Measurements from ENCODE around the gene OR6S1. TPM values are rescaled to one million over a fixed set of nuclear protein-coding genes. Genes with fewer than 3 reads are reported as not detected.

The OR6S1 gene
- total and polyA plus RNA-seq, 4 donors: not detected

DNA sequence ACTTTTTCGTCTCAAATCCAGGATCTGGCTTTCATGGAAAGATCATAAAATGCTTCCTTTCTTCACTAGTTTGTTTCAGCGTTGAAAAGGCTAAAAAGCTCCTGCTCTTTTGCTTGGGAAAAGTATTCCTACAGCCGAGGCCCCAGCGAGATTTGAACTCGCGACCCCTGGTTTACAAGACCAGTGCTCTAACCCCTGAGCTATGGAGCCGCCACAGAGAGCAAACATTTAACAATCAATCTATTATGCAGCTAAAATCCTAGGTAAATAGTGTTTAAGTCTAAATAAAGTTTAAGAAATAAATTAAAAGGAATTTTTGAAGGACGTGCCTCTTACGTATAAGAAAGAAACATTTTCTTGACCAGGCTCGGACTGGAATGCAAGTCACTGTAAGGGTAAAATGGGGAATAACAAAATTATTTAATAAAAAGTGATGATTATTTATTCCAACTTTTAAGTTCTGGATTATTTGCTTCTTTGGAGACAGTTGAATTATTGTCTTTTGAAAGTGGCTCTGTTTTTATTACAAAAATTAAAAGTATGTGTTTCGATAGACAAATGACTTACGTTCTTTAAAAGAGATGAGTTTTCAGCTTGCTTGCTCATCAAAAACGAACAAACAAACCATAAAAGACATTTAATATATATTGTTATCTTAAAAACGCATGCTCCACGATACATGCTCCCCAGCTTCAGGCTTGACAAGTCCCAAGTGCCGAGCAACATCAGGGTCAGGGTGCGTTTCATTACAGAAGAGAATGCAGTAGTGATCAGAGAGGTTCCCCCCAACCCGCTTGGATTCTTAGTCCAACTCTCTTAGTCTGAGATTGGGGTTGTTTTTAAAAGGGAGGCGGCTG is 10.2 kb downstream of the OR6S1 start:
- peak overlapping the region in 1 of 3 donors; percentile 16 for H3K4me3 ChIP-seq (ENCODE audit: low read depth in 1 of 3, low read length in 3 of 3)
- H3K27me3 ChIP-seq (ENCODE audit: control insufficient read depth in 4 of 4, insufficient read depth in 4 of 4, low read length in 3 of 4): peaks cover 0 to 27% (median 12%) of the 10 kb centered on the region in 4 donors
- H3K27ac ChIP-seq (ENCODE audit: low read depth in 1 of 2, low read length in 2 of 2): no peak overlapping the region
- no peaks in the 10 kb centered on the region for H3K36me3 ChIP-seq (ENCODE audit: control insufficient read depth in 4 of 4, insufficient read depth in 3 of 4, low read depth in 1 of 4, low read length in 3 of 4)
- H3K9me3 ChIP-seq (ENCODE audit: control insufficient read depth in 4 of 4, low read length in 3 of 4): peaks cover 0 to 2% (median 0%) of the 10 kb centered on the region in 4 donors
- 4% methylated on average over 19 of the region's 19 CpGs for WGBS
- DNase-seq (ENCODE audit: low spot score): no peak
- no peak overlapping the region for H3K9ac ChIP-seq (ENCODE audit: low read depth in 1 of 2, low read length in 2 of 2)
- peaks cover 3 to 11% (median 6%) of the 10 kb centered on the region in 4 donors for H3K4me1 ChIP-seq (ENCODE audit: control insufficient read depth in 4 of 4, insufficient read depth in 4 of 4, low read length in 3 of 4)
- TF ChIP-seq RXRA (IDR thresholded peaks at IDR 0.05) (peak in 1 of 2 donors; percentile 8), EGR1 (IDR thresholded peaks at IDR 0.05; ENCODE audit: low read depth in 2 of 2) (no peak), NR2F2 (IDR thresholded peaks at IDR 0.05) (peak; percentile 18)
- TF ChIP-seq, protein P1, sequence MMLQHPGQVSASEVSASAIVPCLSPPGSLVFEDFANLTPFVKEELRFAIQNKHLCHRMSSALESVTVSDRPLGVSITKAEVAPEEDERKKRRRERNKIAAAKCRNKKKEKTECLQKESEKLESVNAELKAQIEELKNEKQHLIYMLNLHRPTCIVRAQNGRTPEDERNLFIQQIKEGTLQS (IDR thresholded peaks at IDR 0.05): peak; percentile 97

DNA sequence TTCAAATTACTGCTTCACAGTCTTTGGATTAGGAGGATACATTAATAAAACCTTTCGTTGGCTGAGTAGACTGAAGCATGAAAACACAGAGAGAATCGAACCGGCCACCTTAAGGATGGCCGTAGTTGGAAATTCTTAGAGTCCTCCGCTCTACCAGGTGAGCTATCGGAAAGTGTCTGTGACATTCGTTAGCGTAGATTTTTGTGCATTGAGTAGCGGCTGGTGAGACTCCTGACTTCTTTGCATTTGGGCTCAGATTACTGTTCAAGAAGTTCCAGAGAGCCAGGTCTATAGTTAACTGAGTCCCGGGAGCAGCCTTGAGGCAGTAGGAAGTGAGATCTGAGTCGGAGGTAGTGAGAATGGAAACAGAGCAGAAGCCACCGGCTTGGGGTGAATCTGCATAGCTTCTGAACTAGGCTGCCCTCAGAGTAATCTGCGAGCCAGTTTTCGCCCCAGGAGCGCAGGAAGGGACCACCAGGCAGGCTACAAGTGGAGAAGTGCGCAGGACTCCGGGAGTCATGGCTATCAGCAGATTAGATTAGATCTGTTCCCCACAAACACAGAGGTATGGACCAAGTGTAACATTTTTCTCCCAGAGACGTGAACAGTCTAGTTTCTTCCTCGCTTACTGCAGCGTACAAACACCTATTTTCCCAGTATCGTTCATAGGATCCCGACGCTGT is 11.0 kb downstream of the OR6S1 start:
- H3K9me3 ChIP-seq (ENCODE audit: control insufficient read depth in 4 of 4, low read length in 3 of 4): peaks cover 0 to 2% (median 0%) of the 10 kb centered on the region in 4 donors
- DNase-seq (ENCODE audit: low spot score): no peak
- no peak overlapping the region for H3K9ac ChIP-seq (ENCODE audit: low read depth in 1 of 2, low read length in 2 of 2)
- H3K4me1 ChIP-seq (ENCODE audit: control insufficient read depth in 4 of 4, insufficient read depth in 4 of 4, low read length in 3 of 4): peaks cover 3 to 14% (median 6%) of the 10 kb centered on the region in 4 donors
- H3K27me3 ChIP-seq (ENCODE audit: control insufficient read depth in 4 of 4, insufficient read depth in 4 of 4, low read length in 3 of 4): peaks cover 0 to 31% (median 14%) of the 10 kb centered on the region in 4 donors
- H3K36me3 ChIP-seq (ENCODE audit: control insufficient read depth in 4 of 4, insufficient read depth in 3 of 4, low read depth in 1 of 4, low read length in 3 of 4): no peaks in the 10 kb centered on the region
- 6% methylated on average over 23 of the region's 23 CpGs for WGBS
- H3K4me3 ChIP-seq (ENCODE audit: low read depth in 1 of 3, low read length in 3 of 3): peak overlapping the region in 1 of 3 donors; percentile 16
- TF ChIP-seq, protein P2, sequence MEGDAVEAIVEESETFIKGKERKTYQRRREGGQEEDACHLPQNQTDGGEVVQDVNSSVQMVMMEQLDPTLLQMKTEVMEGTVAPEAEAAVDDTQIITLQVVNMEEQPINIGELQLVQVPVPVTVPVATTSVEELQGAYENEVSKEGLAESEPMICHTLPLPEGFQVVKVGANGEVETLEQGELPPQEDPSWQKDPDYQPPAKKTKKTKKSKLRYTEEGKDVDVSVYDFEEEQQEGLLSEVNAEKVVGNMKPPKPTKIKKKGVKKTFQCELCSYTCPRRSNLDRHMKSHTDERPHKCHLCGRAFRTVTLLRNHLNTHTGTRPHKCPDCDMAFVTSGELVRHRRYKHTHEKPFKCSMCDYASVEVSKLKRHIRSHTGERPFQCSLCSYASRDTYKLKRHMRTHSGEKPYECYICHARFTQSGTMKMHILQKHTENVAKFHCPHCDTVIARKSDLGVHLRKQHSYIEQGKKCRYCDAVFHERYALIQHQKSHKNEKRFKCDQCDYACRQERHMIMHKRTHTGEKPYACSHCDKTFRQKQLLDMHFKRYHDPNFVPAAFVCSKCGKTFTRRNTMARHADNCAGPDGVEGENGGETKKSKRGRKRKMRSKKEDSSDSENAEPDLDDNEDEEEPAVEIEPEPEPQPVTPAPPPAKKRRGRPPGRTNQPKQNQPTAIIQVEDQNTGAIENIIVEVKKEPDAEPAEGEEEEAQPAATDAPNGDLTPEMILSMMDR (IDR thresholded peaks at IDR 0.05; ENCODE audit: low read depth, low read length, missing input control): no peak
- TF ChIP-seq HNF4G (IDR thresholded peaks at IDR 0.05) (no peak), GABPA (IDR thresholded peaks at IDR 0.05 in 1 of 2, conservative IDR thresholded peaks at IDR 0.05 in 1 of 2) (no peak), NR2F2 (IDR thresholded peaks at IDR 0.05) (no peak), HNF4A (conservative IDR thresholded peaks at IDR 0.05) (no peak), TAF1 (conservative IDR thresholded peaks at IDR 0.05) (no peak), FOXA2 (IDR thresholded peaks at IDR 0.05) (no peak), JUND (IDR thresholded peaks at IDR 0.05) (no peak)
- TF ChIP-seq, protein P1 (IDR thresholded peaks at IDR 0.05): no peak
- TF ChIP-seq, protein P3, sequence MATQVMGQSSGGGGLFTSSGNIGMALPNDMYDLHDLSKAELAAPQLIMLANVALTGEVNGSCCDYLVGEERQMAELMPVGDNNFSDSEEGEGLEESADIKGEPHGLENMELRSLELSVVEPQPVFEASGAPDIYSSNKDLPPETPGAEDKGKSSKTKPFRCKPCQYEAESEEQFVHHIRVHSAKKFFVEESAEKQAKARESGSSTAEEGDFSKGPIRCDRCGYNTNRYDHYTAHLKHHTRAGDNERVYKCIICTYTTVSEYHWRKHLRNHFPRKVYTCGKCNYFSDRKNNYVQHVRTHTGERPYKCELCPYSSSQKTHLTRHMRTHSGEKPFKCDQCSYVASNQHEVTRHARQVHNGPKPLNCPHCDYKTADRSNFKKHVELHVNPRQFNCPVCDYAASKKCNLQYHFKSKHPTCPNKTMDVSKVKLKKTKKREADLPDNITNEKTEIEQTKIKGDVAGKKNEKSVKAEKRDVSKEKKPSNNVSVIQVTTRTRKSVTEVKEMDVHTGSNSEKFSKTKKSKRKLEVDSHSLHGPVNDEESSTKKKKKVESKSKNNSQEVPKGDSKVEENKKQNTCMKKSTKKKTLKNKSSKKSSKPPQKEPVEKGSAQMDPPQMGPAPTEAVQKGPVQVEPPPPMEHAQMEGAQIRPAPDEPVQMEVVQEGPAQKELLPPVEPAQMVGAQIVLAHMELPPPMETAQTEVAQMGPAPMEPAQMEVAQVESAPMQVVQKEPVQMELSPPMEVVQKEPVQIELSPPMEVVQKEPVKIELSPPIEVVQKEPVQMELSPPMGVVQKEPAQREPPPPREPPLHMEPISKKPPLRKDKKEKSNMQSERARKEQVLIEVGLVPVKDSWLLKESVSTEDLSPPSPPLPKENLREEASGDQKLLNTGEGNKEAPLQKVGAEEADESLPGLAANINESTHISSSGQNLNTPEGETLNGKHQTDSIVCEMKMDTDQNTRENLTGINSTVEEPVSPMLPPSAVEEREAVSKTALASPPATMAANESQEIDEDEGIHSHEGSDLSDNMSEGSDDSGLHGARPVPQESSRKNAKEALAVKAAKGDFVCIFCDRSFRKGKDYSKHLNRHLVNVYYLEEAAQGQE (IDR thresholded peaks at IDR 0.05): no peak
- TF ChIP-seq, protein P4, sequence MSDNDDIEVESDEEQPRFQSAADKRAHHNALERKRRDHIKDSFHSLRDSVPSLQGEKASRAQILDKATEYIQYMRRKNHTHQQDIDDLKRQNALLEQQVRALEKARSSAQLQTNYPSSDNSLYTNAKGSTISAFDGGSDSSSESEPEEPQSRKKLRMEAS (IDR thresholded peaks at IDR 0.05): no peak
- H3K27ac ChIP-seq (ENCODE audit: low read depth in 1 of 2, low read length in 2 of 2): no peak overlapping the region
